H1 (cell line): ENCODE data around the gene EEF1A2. TPM values are rescaled to one million over a fixed set of nuclear protein-coding genes. Genes with fewer than 3 reads are reported as not detected.

Source experiments
- SIN3A ChIP-seq, 2 experiments: IDR thresholded peaks in 1 of 2; conservative IDR thresholded peaks in 1 of 2; 2 replicates each; pipeline ENCODE4 v1.6.1; 2011 to 2012; ENCODE audit warnings: low read length in 2 of 2, improper control_type of control experiment in 1 of 2, low read depth in 1 of 2, mild to moderate bottlenecking in 1 of 2
- polyA plus RNA-seq, 7 experiments: library from polyadenylated mRNA; depleted of rRNA in 3 of 7; stranded (reverse) in 5 of 7; unstranded in 2 of 7; fragments of >200 nt in 5 of 7; fragments of 200-250 nt in 2 of 7; gene quantifications; 1 replicate in 5 of 7; 2 replicates in 1 of 7; 4 replicates in 1 of 7; pipeline versions ENCODE4 v1.2.1 to v1.2.3, GENCODE V29; 2011 to 2013; ENCODE audit warnings: missing spikeins in 2 of 7, mixed read lengths in 2 of 7
- total RNA-seq: library from RNA; stranded (reverse); fragmentation: NEBNext Ultra II Directional; extraction: Animal tissue kit (Norgen Biotek cat#: 25700); gene quantifications from 2 replicates; pipeline ENCODE4 v1.2.1, GENCODE V29; 2021

EEF1A2 gene
- total and polyA plus RNA-seq, 2 of the 8 experiments (the other 6 are each of a cell fraction or from before 2014, with no cell fraction given): 7.4 to 25.8 TPM

DNA sequence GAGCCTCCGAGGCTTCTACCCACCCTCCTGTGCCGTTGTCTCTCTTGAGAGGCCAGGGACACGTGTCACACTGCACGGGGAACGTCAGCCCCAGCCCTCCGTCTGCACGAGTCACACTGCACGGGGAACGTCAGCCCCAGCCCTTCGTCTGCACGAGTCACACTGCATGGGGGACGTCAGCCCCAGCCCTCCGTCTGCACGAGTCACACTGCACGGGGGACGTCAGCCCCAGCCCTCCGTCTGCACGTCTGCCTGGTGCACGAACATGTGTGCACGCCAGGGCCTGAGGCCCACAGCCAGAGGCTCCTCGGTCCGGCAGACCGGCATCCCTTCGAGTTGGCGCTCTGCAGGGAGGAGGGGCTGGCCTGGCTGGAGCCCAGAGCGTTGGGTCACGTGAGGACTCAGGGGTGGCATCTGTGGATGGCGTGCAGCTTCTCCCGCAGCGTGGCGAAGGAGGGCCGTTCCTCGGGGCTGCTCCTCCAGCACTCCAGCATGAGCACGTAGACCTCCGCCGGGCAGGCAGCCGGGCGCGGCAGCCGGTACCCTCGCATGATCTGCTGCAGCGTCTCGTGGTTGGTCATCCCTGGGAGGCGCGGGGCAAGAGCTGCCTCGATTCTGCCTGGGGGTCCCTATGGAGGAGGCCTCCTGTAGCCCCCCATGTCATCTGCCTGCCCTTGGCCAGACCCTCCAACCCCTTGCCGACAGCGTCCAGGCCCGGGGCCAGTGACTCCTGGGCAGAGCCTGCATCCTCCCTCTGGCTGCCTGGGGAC is 41.7 kb upstream of the EEF1A2 start (continued):
- no peak for TF ChIP-seq SIN3A (conservative IDR thresholded peaks at IDR 0.05 in 1 of 2, IDR thresholded peaks at IDR 0.05 in 1 of 2; ENCODE audit: low read depth in 1 of 2, low read length in 2 of 2)
